ENCODE results near the gene HAUS7. TPM values are rescaled to one million over a fixed set of nuclear protein-coding genes. Genes with fewer than 3 reads are reported as not detected.

Gene HAUS7
- total and polyA plus RNA-seq, 9 donors, result 20.0 to 34.3 (median 30.1) TPM

GRCh38 chrX:153471663-153472280 is 1.4 kb upstream of the HAUS7 start:
- H3K9me3 ChIP-seq (replicated peaks; ENCODE audit: control insufficient read depth, low read depth, low read length), result no peaks in the 10 kb centered on the region
- DNase-seq, result no peak

GRCh38 chrX:153469811-153470410 is 465 bp downstream of the HAUS7 start:
- WGBS (ENCODE audit: insufficient coverage), result 19% methylated on average over 29 of the region's 32 CpGs

More at GRCh38 chrX:153471663-153472280, 1.4 kb upstream of the HAUS7 start:
- Histone ChIP-seq H3K36me3 (ENCODE audit: control insufficient read depth, insufficient read depth, low read length) (peaks cover 6% of the 10 kb centered on the region), H3K4me1 (ENCODE audit: control insufficient read depth, insufficient read depth, low read length) (peaks cover 61% of the 10 kb centered on the region), H3K27me3 (ENCODE audit: control insufficient read depth, insufficient read depth, low read length) (no peaks in the 10 kb centered on the region), H3K4me3 (ENCODE audit: low read length) (no peak overlapping the region), H3K27ac (ENCODE audit: low read length) (peak overlapping the region; percentile 82)
- 80% methylated on average over 5 of the region's 11 CpGs for WGBS (ENCODE audit: insufficient coverage)

GRCh38 chrX:153468008-153468580 is 2.3 kb downstream of the HAUS7 start:
- Histone ChIP-seq H3K27me3 (ENCODE audit: control insufficient read depth, insufficient read depth, low read length) (no peaks in the 10 kb centered on the region), H3K36me3 (ENCODE audit: control insufficient read depth, insufficient read depth, low read length) (peaks cover 8% of the 10 kb centered on the region), H3K4me1 (ENCODE audit: control insufficient read depth, insufficient read depth, low read length) (peaks cover 34% of the 10 kb centered on the region), H3K9me3 (replicated peaks; ENCODE audit: control insufficient read depth, low read depth, low read length) (no peaks in the 10 kb centered on the region), H3K27ac (ENCODE audit: low read length) (peak overlapping the region; percentile 72), H3K4me3 (ENCODE audit: low read length) (no peak overlapping the region)
- 67% methylated on average over 11 of the region's 12 CpGs for WGBS (ENCODE audit: insufficient coverage)
- DNase-seq, result no peak

More at GRCh38 chrX:153469811-153470410, 465 bp downstream of the HAUS7 start:
- peaks cover 6% of the 10 kb centered on the region for H3K36me3 ChIP-seq (ENCODE audit: control insufficient read depth, insufficient read depth, low read length)
- peak overlapping the region; percentile 77 for H3K27ac ChIP-seq (ENCODE audit: low read length)
- peaks cover 43% of the 10 kb centered on the region for H3K4me1 ChIP-seq (ENCODE audit: control insufficient read depth, insufficient read depth, low read length)
- peak overlapping the region; percentile 61 for H3K4me3 ChIP-seq (ENCODE audit: low read length)
- H3K27me3 ChIP-seq (ENCODE audit: control insufficient read depth, insufficient read depth, low read length), result no peaks in the 10 kb centered on the region
- H3K9me3 ChIP-seq (replicated peaks; ENCODE audit: control insufficient read depth, low read depth, low read length), result no peaks in the 10 kb centered on the region
- DNase-seq, result no peak

DNA sequence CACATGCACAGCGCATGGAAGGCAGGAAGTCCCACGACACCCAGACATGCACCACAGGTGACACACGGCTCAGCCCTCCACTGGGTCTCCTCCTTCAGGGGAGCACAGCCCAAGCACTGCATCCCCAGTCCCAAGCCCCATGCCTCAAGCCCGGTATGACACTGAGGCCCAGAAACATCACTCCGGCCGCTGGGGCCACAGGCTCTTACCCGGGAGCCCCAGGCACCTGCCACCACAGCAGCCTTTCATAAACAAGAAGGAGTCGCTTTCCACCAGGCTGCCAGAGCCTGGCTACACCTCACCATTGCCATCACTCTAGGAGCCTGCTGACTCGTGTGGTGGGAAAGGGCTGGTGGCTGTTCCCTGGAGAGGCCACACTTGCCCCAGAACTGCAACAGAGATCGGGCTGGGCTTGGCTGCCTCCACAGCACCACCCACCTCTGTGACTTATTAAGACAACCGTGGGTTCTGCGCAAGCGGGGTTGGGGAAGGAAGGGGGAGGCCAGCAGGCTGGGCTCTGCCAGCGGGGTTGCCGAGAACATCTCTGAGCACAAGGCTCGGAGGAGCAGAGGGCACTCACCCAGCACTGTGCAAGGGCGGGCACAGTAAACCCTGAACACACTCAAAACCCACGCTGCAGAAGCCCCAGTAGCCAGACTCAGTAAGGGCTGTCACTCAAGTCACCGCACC is 4.5 kb downstream of the HAUS7 start:
- no peak for DNase-seq
- Histone ChIP-seq H3K4me1 (ENCODE audit: control insufficient read depth, insufficient read depth, low read length) (peaks cover 33% of the 10 kb centered on the region), H3K27ac (ENCODE audit: low read length) (no peak overlapping the region), H3K27me3 (ENCODE audit: control insufficient read depth, insufficient read depth, low read length) (no peaks in the 10 kb centered on the region), H3K4me3 (ENCODE audit: low read length) (no peak overlapping the region), H3K36me3 (ENCODE audit: control insufficient read depth, insufficient read depth, low read length) (peaks cover 14% of the 10 kb centered on the region), H3K9me3 (replicated peaks; ENCODE audit: control insufficient read depth, low read depth, low read length) (no peaks in the 10 kb centered on the region)
- WGBS (ENCODE audit: insufficient coverage), result 83% methylated on average over 16 of the region's 19 CpGs

GRCh38 chrX:153464116-153464515 is 6.3 kb downstream of the HAUS7 start:
- H3K9me3 ChIP-seq (replicated peaks; ENCODE audit: control insufficient read depth, low read depth, low read length), result no peaks in the 10 kb centered on the region
- no peak overlapping the region for H3K27ac ChIP-seq (ENCODE audit: low read length)
- WGBS (ENCODE audit: insufficient coverage), result 74% methylated on average over 2 of the region's 5 CpGs
- peaks cover 14% of the 10 kb centered on the region for H3K36me3 ChIP-seq (ENCODE audit: control insufficient read depth, insufficient read depth, low read length)
- H3K4me3 ChIP-seq (ENCODE audit: low read length), result no peak overlapping the region
- DNase-seq, result no peak
- H3K27me3 ChIP-seq (ENCODE audit: control insufficient read depth, insufficient read depth, low read length), result no peaks in the 10 kb centered on the region
- peaks cover 40% of the 10 kb centered on the region for H3K4me1 ChIP-seq (ENCODE audit: control insufficient read depth, insufficient read depth, low read length)

GRCh38 chrX:153463556-153463955 is 6.8 kb downstream of the HAUS7 start:
- DNase-seq, result no peak
- Histone ChIP-seq H3K27me3 (ENCODE audit: control insufficient read depth, insufficient read depth, low read length) (peaks cover 2% of the 10 kb centered on the region), H3K9me3 (replicated peaks; ENCODE audit: control insufficient read depth, low read depth, low read length) (no peaks in the 10 kb centered on the region), H3K4me3 (ENCODE audit: low read length) (no peak overlapping the region), H3K27ac (ENCODE audit: low read length) (no peak overlapping the region), H3K36me3 (ENCODE audit: control insufficient read depth, insufficient read depth, low read length) (peaks cover 11% of the 10 kb centered on the region), H3K4me1 (ENCODE audit: control insufficient read depth, insufficient read depth, low read length) (peaks cover 39% of the 10 kb centered on the region)
- 74% methylated on average over 12 of the region's 12 CpGs for WGBS (ENCODE audit: insufficient coverage)

GRCh38 chrX:153463031-153463430 is 7.3 kb downstream of the HAUS7 start:
- Histone ChIP-seq H3K4me3 (ENCODE audit: low read length) (no peak overlapping the region), H3K27ac (ENCODE audit: low read length) (no peak overlapping the region), H3K9me3 (replicated peaks; ENCODE audit: control insufficient read depth, low read depth, low read length) (no peaks in the 10 kb centered on the region), H3K27me3 (ENCODE audit: control insufficient read depth, insufficient read depth, low read length) (peaks cover 2% of the 10 kb centered on the region), H3K4me1 (ENCODE audit: control insufficient read depth, insufficient read depth, low read length) (peaks cover 39% of the 10 kb centered on the region), H3K36me3 (ENCODE audit: control insufficient read depth, insufficient read depth, low read length) (peaks cover 8% of the 10 kb centered on the region)
- no peak for DNase-seq
- 67% methylated on average over 1 of the region's 6 CpGs for WGBS (ENCODE audit: insufficient coverage)

DNA sequence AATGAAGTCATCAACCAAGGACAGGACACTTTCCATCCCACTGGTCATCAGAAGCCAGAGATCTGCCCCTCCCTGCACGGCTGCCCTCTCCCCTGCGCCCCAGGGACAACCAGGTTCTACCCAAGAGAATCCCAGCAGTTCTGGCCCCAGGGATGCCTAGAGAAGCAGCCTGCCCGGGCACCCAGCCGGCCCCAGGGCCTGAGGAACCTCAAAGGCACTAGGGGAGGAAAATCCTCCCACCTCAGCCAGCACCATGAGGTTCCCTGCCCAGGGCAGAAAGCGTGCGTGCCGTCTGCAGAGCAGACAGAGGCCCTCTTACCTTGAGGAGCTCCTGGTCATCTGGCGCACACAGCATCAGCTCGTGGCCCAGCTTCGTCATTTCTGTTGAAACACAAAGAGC is 8.1 kb downstream of the HAUS7 start:
- Histone ChIP-seq H3K9me3 (replicated peaks; ENCODE audit: control insufficient read depth, low read depth, low read length) (no peaks in the 10 kb centered on the region), H3K4me1 (ENCODE audit: control insufficient read depth, insufficient read depth, low read length) (peaks cover 39% of the 10 kb centered on the region), H3K27me3 (ENCODE audit: control insufficient read depth, insufficient read depth, low read length) (peaks cover 2% of the 10 kb centered on the region), H3K4me3 (ENCODE audit: low read length) (no peak overlapping the region), H3K27ac (ENCODE audit: low read length) (no peak overlapping the region), H3K36me3 (ENCODE audit: control insufficient read depth, insufficient read depth, low read length) (peaks cover 8% of the 10 kb centered on the region)
- 86% methylated on average over 10 of the region's 10 CpGs for WGBS (ENCODE audit: insufficient coverage)
- DNase-seq, result no peak

DNA sequence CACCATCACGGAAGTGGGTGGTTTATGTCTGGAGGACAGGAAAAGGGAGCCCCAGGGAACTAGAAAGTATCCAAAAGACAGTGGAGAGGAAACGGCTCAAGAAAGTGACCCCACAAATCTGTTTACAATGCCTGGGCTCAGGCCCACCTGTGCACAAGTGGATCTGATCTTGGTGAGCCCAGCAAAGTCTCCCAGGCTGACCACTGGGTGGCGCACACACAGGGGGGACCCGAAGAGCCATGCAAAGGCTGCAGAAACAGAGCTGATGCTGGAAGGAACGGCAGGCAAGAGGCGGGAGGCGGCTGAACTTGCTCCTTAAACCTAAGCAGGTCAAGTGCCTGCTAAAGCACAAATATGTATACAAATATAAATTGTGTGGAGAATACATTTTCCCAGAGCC is 9.6 kb downstream of the HAUS7 start:
- Histone ChIP-seq H3K9me3 (replicated peaks; ENCODE audit: control insufficient read depth, low read depth, low read length) (no peaks in the 10 kb centered on the region), H3K27me3 (ENCODE audit: control insufficient read depth, insufficient read depth, low read length) (peaks cover 2% of the 10 kb centered on the region), H3K36me3 (ENCODE audit: control insufficient read depth, insufficient read depth, low read length) (peaks cover 8% of the 10 kb centered on the region), H3K4me3 (ENCODE audit: low read length) (no peak overlapping the region), H3K4me1 (ENCODE audit: control insufficient read depth, insufficient read depth, low read length) (peaks cover 51% of the 10 kb centered on the region), H3K27ac (ENCODE audit: low read length) (peak overlapping the region; percentile 37)
- peak; percentile 64 for DNase-seq
- WGBS (ENCODE audit: insufficient coverage), result 42% methylated on average over 4 of the region's 7 CpGs

DNA sequence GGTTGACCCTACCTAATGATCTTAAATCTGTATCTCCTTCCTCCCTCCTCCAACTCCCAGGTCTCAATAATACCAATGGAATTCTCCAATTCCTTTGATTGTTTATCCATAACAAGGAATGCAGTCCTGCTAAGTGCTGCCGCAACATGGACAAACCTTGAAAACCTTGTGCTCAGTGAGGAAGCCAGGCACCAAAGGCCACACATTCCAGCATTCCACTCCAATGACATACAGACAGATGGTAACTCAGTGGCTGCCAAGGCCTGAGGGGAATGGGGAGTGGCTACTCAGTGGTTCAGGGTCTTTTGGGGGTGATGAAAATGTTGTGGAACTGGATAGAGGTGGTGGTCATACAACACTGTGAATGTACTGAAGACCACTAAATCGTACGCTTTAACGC is 10.4 kb downstream of the HAUS7 start:
- H3K36me3 ChIP-seq (ENCODE audit: control insufficient read depth, insufficient read depth, low read length), result peaks cover 12% of the 10 kb centered on the region
- WGBS (ENCODE audit: insufficient coverage), result 88% methylated on average over 3 of the region's 4 CpGs
- no peaks in the 10 kb centered on the region for H3K9me3 ChIP-seq (replicated peaks; ENCODE audit: control insufficient read depth, low read depth, low read length)
- H3K27ac ChIP-seq (ENCODE audit: low read length), result peak overlapping the region; percentile 57
- no peak overlapping the region for H3K4me3 ChIP-seq (ENCODE audit: low read length)
- peaks cover 60% of the 10 kb centered on the region for H3K4me1 ChIP-seq (ENCODE audit: control insufficient read depth, insufficient read depth, low read length)
- peaks cover 2% of the 10 kb centered on the region for H3K27me3 ChIP-seq (ENCODE audit: control insufficient read depth, insufficient read depth, low read length)
- DNase-seq, result peak; percentile 61
